Measurements from ENCODE around the gene CACNA2D1.
"Not testable (repeated sequence)": the region's sequence is repeated elsewhere in the genome, so short reads cannot be mapped to it uniquely, and the experiment has no call there.

The CACNA2D1 gene

GRCh38 chr7:82388138-82388537 lies 55.4 kb downstream of the CACNA2D1 start:
- TF ChIP-seq CSRNP3 (CRISPR knock-in tag; IDR thresholded peaks at IDR 0.05): no peak
- TF ChIP-seq TSHZ2 (CRISPR knock-in tag; IDR thresholded peaks at IDR 0.05): peak; percentile 22; the same call in 1 of the 2 replicates
- TF ChIP-seq TCF4 (CRISPR knock-in tag; IDR thresholded peaks at IDR 0.05; ENCODE audit: borderline replicate concordance): peak; percentile 92; the same call in 1 of the 2 replicates

GRCh38 chr7:82386571-82386970 lies 57.0 kb downstream of the CACNA2D1 start:
- ATAC-seq: not testable (repeated sequence)

More at GRCh38 chr7:82388138-82388537, 55.4 kb downstream of the CACNA2D1 start:
- no peak; the same call in 2 of the 3 replicates for ATAC-seq

GRCh38 chr7:82384779-82385178 lies 58.8 kb downstream of the CACNA2D1 start:
- TF ChIP-seq ISL1 (CRISPR knock-in tag; IDR thresholded peaks at IDR 0.05) (peak; percentile 48), ESRRG (CRISPR knock-in tag; IDR thresholded peaks at IDR 0.05) (0 out of 2 replicates have a peak, but pooled peaks have one; percentile 51), CSRNP3 (CRISPR knock-in tag; IDR thresholded peaks at IDR 0.05) (0 out of 2 replicates have a peak, but pooled peaks have one; percentile 12), BACH2 (CRISPR knock-in tag; IDR thresholded peaks at IDR 0.05; ENCODE audit: borderline replicate concordance) (no peak)
- no peak for ATAC-seq

GRCh38 chr7:82384051-82384464 lies 59.5 kb downstream of the CACNA2D1 start:
- no peak for ATAC-seq
- TF ChIP-seq SNAI2 (CRISPR knock-in tag; IDR thresholded peaks at IDR 0.05) (no peak), ZFP3 (CRISPR knock-in tag; IDR thresholded peaks at IDR 0.05) (no peak), ZC3H10 (CRISPR knock-in tag; IDR thresholded peaks at IDR 0.05) (no peak), OSR1 (CRISPR knock-in tag; IDR thresholded peaks at IDR 0.05) (no peak), ZNF70 (CRISPR knock-in tag; IDR thresholded peaks at IDR 0.05) (no peak), ESRRG (CRISPR knock-in tag; IDR thresholded peaks at IDR 0.05) (no peak), GLIS3 (CRISPR knock-in tag; IDR thresholded peaks at IDR 0.05) (no peak), ZFP30 (CRISPR knock-in tag; IDR thresholded peaks at IDR 0.05) (no peak), ZNF565 (CRISPR knock-in tag; conservative IDR thresholded peaks at IDR 0.05; ENCODE audit: low read depth) (no peak), PATZ1 (CRISPR knock-in tag; IDR thresholded peaks at IDR 0.05; ENCODE audit: borderline replicate concordance) (no peak), ISL1 (CRISPR knock-in tag; IDR thresholded peaks at IDR 0.05) (no peak), RARB (CRISPR knock-in tag; IDR thresholded peaks at IDR 0.05) (no peak), BACH2 (CRISPR knock-in tag; IDR thresholded peaks at IDR 0.05; ENCODE audit: borderline replicate concordance) (no peak), PPARA (CRISPR knock-in tag; IDR thresholded peaks at IDR 0.05; ENCODE audit: borderline replicate concordance) (no peak), TCF4 (CRISPR knock-in tag; IDR thresholded peaks at IDR 0.05; ENCODE audit: borderline replicate concordance) (no peak), CSDC2 (CRISPR knock-in tag; IDR thresholded peaks at IDR 0.05) (no peak), ZNF8 (CRISPR knock-in tag; IDR thresholded peaks at IDR 0.05) (no peak), TOX (CRISPR knock-in tag; IDR thresholded peaks at IDR 0.05; ENCODE audit: borderline replicate concordance) (no peak)

- no peak for TF ChIP-seq ZNF70 (CRISPR knock-in tag; IDR thresholded peaks at IDR 0.05)
- no peak for TF ChIP-seq ARNTL (CRISPR knock-in tag; IDR thresholded peaks at IDR 0.05; ENCODE audit: borderline replicate concordance, low read depth)
- no peak for ATAC-seq
These were observed 61.3 kb downstream of the CACNA2D1 start for GRCh38 chr7:82382276-82382675.

All from SK-N-SH treated with all-trans-retinoic acid at 6 μM for 48 hours (cell line).